Vagina (tissue), 2 donors: Measurements from ENCODE around the gene GUCY1A1.

Experiments
- POLR2A ChIP-seq, 2 donors: fragments of 450-650 bp; IDR thresholded peaks; one replicate each; pipeline ENCODE4 v1.6.1; 2017; ENCODE audit warnings: antibody characterized with exemption in 2 of 2, mild to moderate bottlenecking in 2 of 2, moderate library complexity in 2 of 2
- POLR2AphosphoS5 ChIP-seq, 2 donors: sonication (generic); formaldehyde crosslinking; IDR thresholded peaks; one replicate each; pipeline ENCODE4 v1.9.0; 2017; ENCODE audit warnings: antibody characterized with exemption in 2 of 2, mild to moderate bottlenecking in 2 of 2, low read depth in 1 of 2; ENCODE audit not compliant: insufficient read depth in 1 of 2
- TF ChIP-seq, protein P1 (sequence below), 3 experiments: fragments of 450-650 bp in 2 of 3; fragments of 200-600 bp in 1 of 3; sonication (generic) in 1 of 3; IDR thresholded peaks; one replicate each; pipeline ENCODE4 v1.5.1; 2017 to 2019; ENCODE audit warnings: antibody characterized with exemption in 3 of 3, mild to moderate bottlenecking in 2 of 3, moderate library complexity in 2 of 3

DNA sequence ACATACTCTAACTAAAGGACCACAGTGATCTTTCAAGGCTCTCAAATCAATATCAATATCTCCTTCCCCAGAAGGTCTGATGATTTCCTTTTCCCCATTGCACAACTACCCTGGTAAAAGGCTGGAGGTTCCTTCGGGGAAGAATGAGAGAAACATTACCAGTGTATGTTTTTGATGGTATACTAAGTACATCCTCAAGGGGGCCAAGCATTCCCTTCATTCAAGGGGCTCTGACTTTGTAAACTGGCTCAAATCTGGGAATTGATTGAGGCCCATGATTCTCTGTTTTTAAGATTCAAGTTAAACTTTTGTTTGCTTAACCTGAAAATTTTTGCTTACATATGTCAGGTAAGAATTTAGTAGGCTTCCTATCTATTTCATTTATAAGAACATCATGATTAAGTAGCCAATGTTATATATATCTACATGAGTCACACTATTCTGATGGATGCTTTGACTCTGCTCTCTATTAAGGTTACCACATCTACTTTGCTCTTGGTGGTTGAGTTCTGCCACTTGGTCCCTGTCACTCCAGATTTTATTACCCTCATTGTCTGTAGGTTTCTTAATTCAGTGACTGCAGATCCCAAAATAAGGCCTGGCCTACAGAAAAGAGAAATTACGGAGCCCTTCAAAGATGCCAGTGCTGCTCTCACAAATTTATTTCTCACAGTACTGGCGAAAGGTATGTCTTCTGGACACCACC, 75.8 kb downstream of the GUCY1A1 start:
- TF ChIP-seq, protein P1, sequence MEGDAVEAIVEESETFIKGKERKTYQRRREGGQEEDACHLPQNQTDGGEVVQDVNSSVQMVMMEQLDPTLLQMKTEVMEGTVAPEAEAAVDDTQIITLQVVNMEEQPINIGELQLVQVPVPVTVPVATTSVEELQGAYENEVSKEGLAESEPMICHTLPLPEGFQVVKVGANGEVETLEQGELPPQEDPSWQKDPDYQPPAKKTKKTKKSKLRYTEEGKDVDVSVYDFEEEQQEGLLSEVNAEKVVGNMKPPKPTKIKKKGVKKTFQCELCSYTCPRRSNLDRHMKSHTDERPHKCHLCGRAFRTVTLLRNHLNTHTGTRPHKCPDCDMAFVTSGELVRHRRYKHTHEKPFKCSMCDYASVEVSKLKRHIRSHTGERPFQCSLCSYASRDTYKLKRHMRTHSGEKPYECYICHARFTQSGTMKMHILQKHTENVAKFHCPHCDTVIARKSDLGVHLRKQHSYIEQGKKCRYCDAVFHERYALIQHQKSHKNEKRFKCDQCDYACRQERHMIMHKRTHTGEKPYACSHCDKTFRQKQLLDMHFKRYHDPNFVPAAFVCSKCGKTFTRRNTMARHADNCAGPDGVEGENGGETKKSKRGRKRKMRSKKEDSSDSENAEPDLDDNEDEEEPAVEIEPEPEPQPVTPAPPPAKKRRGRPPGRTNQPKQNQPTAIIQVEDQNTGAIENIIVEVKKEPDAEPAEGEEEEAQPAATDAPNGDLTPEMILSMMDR (IDR thresholded peaks at IDR 0.05) = no peak
- TF ChIP-seq POLR2A (IDR thresholded peaks at IDR 0.05) (no peak), POLR2AphosphoS5 (IDR thresholded peaks at IDR 0.05; ENCODE audit: insufficient read depth in 1 of 2, low read depth in 1 of 2) (no peak)
